Endothelial cell of umbilical vein (primary cell): ENCODE results near the gene DOCK8. TPM values are rescaled to one million over a fixed set of nuclear protein-coding genes. Genes with fewer than 3 reads are reported as not detected.

Experiments
- BruUV-seq: library from RNA; stranded (reverse); fragments of 400-500 nt; replicated peaks from 2 replicates; lab custom pipeline; 2021; lab: Mats Ljungman, UMichigan
- CTCF ChIA-PET: fragments of 300-600, 350-600 bp; sonication (Branson Sonifier 250); formaldehyde crosslinking; loops from one replicate; lab custom pipeline; 2021; ENCODE audit warnings: antibody characterized with exemption, inconsistent platforms; lab: Charles Lee
- POLR2A ChIA-PET: fragments of 300-600, 350-600 bp; sonication (Branson Sonifier 250); formaldehyde crosslinking; loops from one replicate; lab custom pipeline; 2021; ENCODE audit warnings: antibody characterized with exemption, inconsistent platforms; lab: Charles Lee
- DNase-seq: peaks from one replicate; pipeline ENCODE4 v3.0.0-alpha.2; 2011; ENCODE audit warnings: low read depth, low spot score
- FAIRE-seq: peaks from 2 replicates; lab custom pipeline; 2011; peaks lifted over from hg19 to GRCh38; lab: Jason Lieb, UNC
- H2AFZ ChIP-seq: 2 replicates; pipeline ENCODE4 v1.6.0; 2012; ENCODE audit warnings: low read depth, low read length, control low read depth, inconsistent platforms
- H3K27ac ChIP-seq: 2 replicates; pipeline ENCODE4 v1.5.1; 2011; ENCODE audit warnings: low read depth, mild to moderate bottlenecking, control low read depth, low read length, moderate library complexity; ENCODE audit not compliant: insufficient read depth
- H3K27me3 ChIP-seq, 2 experiments: 2 replicates each; pipeline versions ENCODE4 v1.6.0 to v1.6.1; 2011; ENCODE audit warnings: low read length in 2 of 2, mixed read lengths in 1 of 2; ENCODE audit not compliant: control insufficient read depth in 2 of 2, insufficient read depth in 2 of 2
- H3K36me3 ChIP-seq, 2 experiments: 2 replicates in 1 of 2; 3 replicates in 1 of 2; pipeline ENCODE4 v1.5.1; 2011; ENCODE audit warnings: low read length in 2 of 2, mild to moderate bottlenecking in 1 of 2, moderate library complexity in 1 of 2; ENCODE audit not compliant: control insufficient read depth in 2 of 2, insufficient read depth in 2 of 2; ENCODE audit errors: extremely low read depth in 1 of 2
- H3K4me1 ChIP-seq: 3 replicates; pipeline ENCODE4 v1.5.1; 2011; ENCODE audit warnings: mild to moderate bottlenecking, low read length; ENCODE audit not compliant: control insufficient read depth, insufficient read depth; ENCODE audit errors: extremely low read depth
- H3K4me2 ChIP-seq: 2 replicates; pipeline ENCODE4 v1.6.1; 2011; ENCODE audit warnings: low read length, control low read depth, mixed read lengths; ENCODE audit not compliant: insufficient read depth
- H3K4me3 ChIP-seq, 3 experiments: fragments of 200-600 bp in 1 of 3; sonication (generic), shearing (Covaris generic) in 1 of 3; replicated peaks in 1 of 3; 2 replicates each; pipeline ENCODE4 v1.5.1; 2011 to 2016; ENCODE audit warnings: control low read depth in 3 of 3, low read length in 3 of 3, mild to moderate bottlenecking in 2 of 3, inconsistent platforms in 1 of 3, low read depth in 1 of 3, moderate library complexity in 1 of 3; ENCODE audit not compliant: insufficient read depth in 1 of 3
- H3K79me2 ChIP-seq: 2 replicates; pipeline ENCODE4 v1.6.0; 2012; ENCODE audit warnings: low read length, inconsistent platforms; ENCODE audit not compliant: control insufficient read depth, insufficient read depth
- H3K9ac ChIP-seq: replicated peaks from 2 replicates; pipeline ENCODE3; 2011; ENCODE audit warnings: low read length, control low read depth; ENCODE audit not compliant: insufficient read depth; ENCODE audit errors: extremely low read depth
- H3K9me1 ChIP-seq: replicated peaks from 3 replicates; pipeline ENCODE4 v1.6.0; 2011; ENCODE audit warnings: mild to moderate bottlenecking, low read length; ENCODE audit not compliant: control insufficient read depth, insufficient read depth; ENCODE audit errors: extremely low read depth
- H3K9me3 ChIP-seq: replicated peaks from 2 replicates; pipeline ENCODE4 v1.5.1; 2012; ENCODE audit warnings: low read length, inconsistent platforms; ENCODE audit not compliant: control insufficient read depth, insufficient read depth
- H4K20me1 ChIP-seq: replicated peaks from 2 replicates; pipeline ENCODE3; 2011; ENCODE audit warnings: mild to moderate bottlenecking, low read length; ENCODE audit not compliant: control insufficient read depth, insufficient read depth; ENCODE audit errors: extremely low read depth
- CTCF ChIP-seq, 2 donors: IDR thresholded peaks; 1 replicate in 1 of 2; 2 replicates in 1 of 2; pipeline ENCODE4 v1.5.1; 2011; ENCODE audit warnings: low read length in 2 of 2, mild to moderate bottlenecking in 2 of 2, moderate library complexity in 2 of 2, control low read depth in 1 of 2, inconsistent platforms in 1 of 2, low read depth in 1 of 2; ENCODE audit not compliant: insufficient read depth in 1 of 2; ENCODE audit errors: extremely low read depth in 1 of 2
- EZH2 ChIP-seq: IDR thresholded peaks from 2 replicates; pipeline ENCODE4 v1.6.1; 2012; ENCODE audit warnings: borderline replicate concordance, low read depth, mild to moderate bottlenecking, moderate library complexity, low read length, inconsistent platforms; ENCODE audit not compliant: severe bottlenecking
- FOS ChIP-seq: IDR thresholded peaks from 2 replicates; pipeline ENCODE4 v1.6.1; 2011; ENCODE audit warnings: mild to moderate bottlenecking, low read length, moderate library complexity, borderline replicate concordance; ENCODE audit not compliant: insufficient read depth
- GATA2 ChIP-seq: IDR thresholded peaks from 2 replicates; pipeline ENCODE4 v1.7.0; 2011; ENCODE audit warnings: low read depth, mild to moderate bottlenecking, moderate library complexity, mixed read lengths, low read length; ENCODE audit not compliant: insufficient read length, insufficient read depth
- JUN ChIP-seq: IDR thresholded peaks from 2 replicates; pipeline ENCODE4 v1.6.1; 2011; ENCODE audit warnings: borderline replicate concordance, low read depth; ENCODE audit not compliant: insufficient read length, insufficient read depth
- MAX ChIP-seq: IDR thresholded peaks from 2 replicates; pipeline ENCODE4 v1.6.1; 2011; ENCODE audit not compliant: insufficient read depth, insufficient read length
- MYC ChIP-seq: IDR thresholded peaks from one replicate; pipeline ENCODE4 v1.6.1; 2011; ENCODE audit warnings: mild to moderate bottlenecking, low read depth, low read length
- POLR2A ChIP-seq: IDR thresholded peaks from 2 replicates; pipeline ENCODE4 v1.6.1; 2012; ENCODE audit warnings: low read depth, mild to moderate bottlenecking, control low read depth, low read length
- POLR2AphosphoS5 ChIP-seq: IDR thresholded peaks from 2 replicates; pipeline ENCODE4 v1.6.1; 2012; ENCODE audit warnings: low read depth, mild to moderate bottlenecking, control low read depth, low read length, moderate library complexity; ENCODE audit not compliant: insufficient read depth
- dilution Hi-C: fragments of 300-500 bp; cut with MboI; formaldehyde crosslinking; loops from one replicate; pipeline ENCODE4 v1.15.0; 2019; ENCODE audit warnings: low sequenced_read_pairs; ENCODE audit not compliant: extremely low pct_ligation_motif_present
- intact Hi-C: fragments of 100-400 bp; cut with micrococcal nuclease; formaldehyde crosslinking; loops from one replicate; pipeline ENCODE4 v1.10.0; 2022
- polyA plus RNA-seq, 4 experiments: library from polyadenylated mRNA; depleted of rRNA in 3 of 4; stranded (reverse) in 3 of 4; unstranded in 1 of 4; fragments of >200 nt; gene quantifications; 2 replicates each; pipeline versions ENCODE4 v1.2.1 to v1.2.3, GENCODE V29; 2011 to 2012; ENCODE audit warnings: missing spikeins in 1 of 4
- total RNA-seq: library from RNA; stranded (reverse); gene quantifications from 2 replicates; pipeline ENCODE4 v1.2.3, GENCODE V29; 2021

Gene DOCK8
- total and polyA plus RNA-seq, 2 donors (not counting 3 experiments of a cell fraction or from before 2014, with no cell fraction given): 0.54 to 1.3 TPM

DNA sequence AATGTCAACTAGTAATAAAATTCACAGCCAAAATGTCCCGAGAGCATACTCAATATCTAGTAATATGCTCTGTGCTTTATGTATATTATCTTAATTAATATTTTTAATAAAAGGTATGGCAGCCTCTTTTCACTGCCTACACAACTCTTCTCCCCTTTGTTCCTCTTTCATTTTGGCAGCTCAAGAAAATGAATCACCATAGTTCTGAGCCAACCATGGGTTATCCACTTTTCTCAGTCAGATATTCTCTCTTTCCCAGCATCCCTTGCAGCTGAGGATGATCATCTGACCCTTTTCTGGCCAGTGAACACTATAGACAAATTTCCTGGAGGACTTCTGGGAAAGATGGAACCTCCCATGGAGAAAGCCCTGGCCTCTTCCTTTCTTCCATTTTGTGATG is 8.2 kb upstream of the DOCK8 start:
- ChIA-PET CTCF (no interaction called here), POLR2A (no interaction called here)
- no peaks in the 10 kb centered on the region for H3K79me2 ChIP-seq
- H3K9ac ChIP-seq: no peak overlapping the region
- no peak overlapping the region for H2AFZ ChIP-seq
- H4K20me1 ChIP-seq: no peaks in the 10 kb centered on the region
- no peaks in the 10 kb centered on the region for H3K9me3 ChIP-seq
- H3K27ac ChIP-seq: no peak overlapping the region
- dilution Hi-C loops (no loop called here), intact Hi-C loops (no loop called here)
- H3K9me1 ChIP-seq: no peaks in the 10 kb centered on the region
- H3K4me3 ChIP-seq: no peak overlapping the region
- no peak overlapping the region for H3K4me2 ChIP-seq
- H3K36me3 ChIP-seq: no peaks in the 10 kb centered on the region
- no peaks in the 10 kb centered on the region for H3K4me1 ChIP-seq
- H3K27me3 ChIP-seq: no peaks in the 10 kb centered on the region
- FAIRE-seq (no peak), DNase-seq (no peak)
- BruUV-seq: no TSS peak
- TF ChIP-seq EZH2 (no peak), JUN (no peak), MAX (no peak), POLR2A (no peak), GATA2 (no peak), FOS (no peak), MYC (no peak), CTCF (IDR thresholded peaks at IDR 0.05; ENCODE audit: extremely low read depth in 1 of 2, insufficient read depth in 1 of 2, low read depth in 1 of 2, low read length in 2 of 2) (no peak), POLR2AphosphoS5 (no peak)
